HEK293 (cell line): ENCODE results near the gene CCDC117.

Experiments used
- CTCF ChIP-seq: fragments of 450-650 bp; formaldehyde crosslinking; IDR thresholded peaks from 2 replicates; pipeline ENCODE4 v1.5.1; 2016; ENCODE audit warnings: missing biosample characterization, missing genetic modification characterization
- TCF7L2 ChIP-seq: IDR thresholded peaks from 2 replicates; pipeline ENCODE4 v1.6.1; 2011; ENCODE audit warnings: low read depth, mild to moderate bottlenecking, inconsistent platforms, low read length, moderate library complexity, borderline replicate concordance
- ZNF747 ChIP-seq: fragments of 450-650 bp; formaldehyde crosslinking; IDR thresholded peaks from 2 replicates; pipeline ENCODE4 v1.5.1; 2016; ENCODE audit warnings: missing biosample characterization, missing genetic modification characterization

GRCh38 chr22:28831140-28832072 is 58.9 kb downstream of the CCDC117 start:
- TF ChIP-seq CTCF (no peak), TCF7L2 (no peak), ZNF747 (tag by site-specific recombination) (no peak)
